H1 (cell line): ENCODE measurements around the gene GAS6. TPM values are rescaled to one million over a fixed set of nuclear protein-coding genes. Genes with fewer than 3 reads are reported as not detected.
"Not testable (repeated sequence)": the region's sequence is repeated elsewhere in the genome, so short reads cannot be mapped to it uniquely, and the experiment has no call there.

Experiments
- CTCF ChIA-PET: fragments of 300-600 bp; sonication (Branson Sonifier 250); formaldehyde crosslinking; loops from one replicate; lab custom pipeline; 2021; ENCODE audit not compliant: partially characterized antibody; lab: Charles Lee
- POLR2A ChIA-PET: fragments of 300-600 bp; sonication (Branson Sonifier 250); formaldehyde crosslinking; loops from one replicate; lab custom pipeline; 2021; ENCODE audit warnings: inconsistent platforms; ENCODE audit not compliant: partially characterized antibody; lab: Charles Lee
- DNase-seq, 2 experiments: peaks; one replicate each; pipeline versions ENCODE4 v3.0.0 to v3.0.0-alpha.2; 2010 to 2022; ENCODE audit warnings: low spot score in 2 of 2, low read depth in 1 of 2, mixed read lengths in 1 of 2
- FAIRE-seq: peaks from 2 replicates; lab custom pipeline; 2011; peaks lifted over from hg19 to GRCh38; lab: Jason Lieb, UNC
- H2AFZ ChIP-seq: 2 replicates; pipeline ENCODE4 v1.8.1; 2012; ENCODE audit warnings: low read length, inconsistent platforms
- H2AK5ac ChIP-seq: 2 replicates; pipeline ENCODE4 v1.6.1; 2013; ENCODE audit warnings: low read depth, low read length
- H2BK120ac ChIP-seq: replicated peaks from 2 replicates; pipeline ENCODE3; 2013; ENCODE audit warnings: low read depth, low read length, inconsistent platforms
- H2BK12ac ChIP-seq: 2 replicates; pipeline ENCODE4 v1.6.1; 2013; ENCODE audit warnings: low read depth, low read length
- H2BK15ac ChIP-seq: 2 replicates; pipeline ENCODE4 v1.6.1; 2013; ENCODE audit warnings: low read length
- H2BK20ac ChIP-seq: 2 replicates; pipeline ENCODE4 v1.6.1; 2013; ENCODE audit warnings: low read length
- H2BK5ac ChIP-seq: 2 replicates; pipeline ENCODE4 v1.6.1; 2013; ENCODE audit warnings: low read depth, low read length
- H3K14ac ChIP-seq: 2 replicates; pipeline ENCODE4 v1.6.1; 2013; ENCODE audit warnings: inconsistent platforms; ENCODE audit not compliant: insufficient read length
- H3K18ac ChIP-seq: 2 replicates; pipeline ENCODE4 v1.6.1; 2013; ENCODE audit warnings: low read length; ENCODE audit errors: extremely low read depth
- H3K23ac ChIP-seq: 2 replicates; pipeline ENCODE4 v1.6.1; 2013; ENCODE audit warnings: inconsistent platforms; ENCODE audit not compliant: insufficient read length
- H3K23me2 ChIP-seq: 2 replicates; pipeline ENCODE4 v1.6.1; 2013; ENCODE audit warnings: low read depth, low read length
- H3K27ac ChIP-seq: 2 replicates; pipeline ENCODE4 v1.6.1; 2011; ENCODE audit warnings: low read depth, low read length, inconsistent platforms
- H3K27me3 ChIP-seq, 4 experiments: replicated peaks in 1 of 4; 1 replicate in 1 of 4; 2 replicates in 3 of 4; pipeline versions ENCODE4 v1.6.1 to v1.8.1; 2011 to 2013; ENCODE audit warnings: low read length in 3 of 4, mild to moderate bottlenecking in 3 of 4, inconsistent platforms in 2 of 4, mixed read lengths in 2 of 4, moderate library complexity in 1 of 4; ENCODE audit not compliant: control insufficient read depth in 3 of 4, insufficient read depth in 3 of 4; ENCODE audit errors: extremely low read depth in 1 of 4
- H3K36me3 ChIP-seq, 4 experiments: 2 replicates each; pipeline versions ENCODE4 v1.6.1 to v1.8.1; 2011 to 2013; ENCODE audit warnings: mild to moderate bottlenecking in 4 of 4, low read length in 3 of 4, moderate library complexity in 2 of 4, control low read depth in 1 of 4, inconsistent platforms in 1 of 4; ENCODE audit not compliant: insufficient read depth in 4 of 4, control insufficient read depth in 2 of 4
- H3K4ac ChIP-seq: replicated peaks from 2 replicates; pipeline ENCODE3; 2013; ENCODE audit warnings: low read length, low read depth, mixed read lengths, inconsistent platforms; ENCODE audit not compliant: insufficient read length
- H3K4me1 ChIP-seq, 4 experiments: replicated peaks in 1 of 4; 1 replicate in 1 of 4; 2 replicates in 3 of 4; pipeline versions ENCODE4 v1.6.1 to v1.8.1; 2011 to 2013; ENCODE audit warnings: low read length in 3 of 4, inconsistent platforms in 2 of 4, mixed read lengths in 1 of 4; ENCODE audit not compliant: insufficient read depth in 4 of 4, control insufficient read depth in 3 of 4
- H3K4me2 ChIP-seq, 2 experiments: 2 replicates each; pipeline versions ENCODE4 v1.6.1 to v1.8.1; 2011 to 2013; ENCODE audit warnings: low read depth in 2 of 2, low read length in 2 of 2, control low read depth in 1 of 2, inconsistent platforms in 1 of 2, mild to moderate bottlenecking in 1 of 2; ENCODE audit not compliant: insufficient read depth in 1 of 2
- H3K4me3 ChIP-seq, 4 experiments: fragments of 200-600, 300-600 bp in 1 of 4; sonication (generic), shearing (Covaris generic), sonication (Bioruptor Twin) in 1 of 4; 2 replicates each; pipeline versions ENCODE4 v1.5.1 to v1.8.1; 2011 to 2016; ENCODE audit warnings: low read length in 4 of 4, low read depth in 3 of 4, control low read depth in 2 of 4, inconsistent platforms in 2 of 4, mild to moderate bottlenecking in 2 of 4, mixed read lengths in 1 of 4, moderate library complexity in 1 of 4; ENCODE audit not compliant: insufficient read depth in 2 of 4; ENCODE audit errors: extremely low read depth in 1 of 4
- H3K56ac ChIP-seq: replicated peaks from 2 replicates; pipeline ENCODE3; 2013; ENCODE audit warnings: low read depth, mild to moderate bottlenecking, mixed read lengths, low read length, inconsistent platforms; ENCODE audit not compliant: insufficient read length
- H3K79me1 ChIP-seq: 2 replicates; pipeline ENCODE4 v1.6.1; 2013; ENCODE audit warnings: low read depth, low read length, control low read depth
- H3K79me2 ChIP-seq, 2 experiments: 2 replicates each; pipeline versions ENCODE4 v1.6.1 to v1.8.1; 2012 to 2013; ENCODE audit warnings: low read length in 2 of 2, mild to moderate bottlenecking in 2 of 2, inconsistent platforms in 1 of 2; ENCODE audit not compliant: insufficient read depth in 2 of 2, control insufficient read depth in 1 of 2
- H3K9ac ChIP-seq, 4 experiments: replicated peaks in 1 of 4; 1 replicate in 1 of 4; 2 replicates in 3 of 4; pipeline versions ENCODE4 v1.6.1 to v1.8.1; 2011 to 2013; ENCODE audit warnings: low read depth in 3 of 4, low read length in 3 of 4, control low read depth in 2 of 4, mild to moderate bottlenecking in 2 of 4, moderate library complexity in 2 of 4, inconsistent platforms in 1 of 4; ENCODE audit errors: extremely low read depth in 1 of 4
- H3K9me3 ChIP-seq, 2 experiments: 2 replicates each; pipeline versions ENCODE4 v1.6.1 to v1.8.1; 2012 to 2013; ENCODE audit warnings: mild to moderate bottlenecking in 2 of 2, moderate library complexity in 2 of 2, control low read depth in 1 of 2, inconsistent platforms in 1 of 2, low read depth in 1 of 2, low read length in 1 of 2, mixed read lengths in 1 of 2; ENCODE audit not compliant: insufficient read depth in 2 of 2
- H4K20me1 ChIP-seq, 2 experiments: replicated peaks in 1 of 2; 2 replicates each; pipeline versions ENCODE3 to v1.8.1; 2011 to 2013; ENCODE audit warnings: inconsistent platforms in 2 of 2, low read length in 2 of 2, mild to moderate bottlenecking in 1 of 2; ENCODE audit not compliant: insufficient read depth in 2 of 2, control insufficient read depth in 1 of 2
- H4K5ac ChIP-seq: 2 replicates; pipeline ENCODE4 v1.6.1; 2013; ENCODE audit warnings: low read length, low read depth, mixed read lengths, inconsistent platforms; ENCODE audit not compliant: insufficient read length
- H4K8ac ChIP-seq: 2 replicates; pipeline ENCODE4 v1.8.0; 2013; ENCODE audit warnings: mild to moderate bottlenecking, moderate library complexity, low read length, inconsistent platforms; ENCODE audit not compliant: insufficient read depth; ENCODE audit errors: extremely low read depth
- H4K91ac ChIP-seq: replicated peaks from 2 replicates; pipeline ENCODE3; 2013; ENCODE audit warnings: low read length, mixed read lengths, inconsistent platforms; ENCODE audit not compliant: insufficient read length
- CBX8 ChIP-seq: fragments of 300-800, 300-1000 bp; sonication (generic); IDR thresholded peaks from 2 replicates; pipeline ENCODE4 v1.7.1; 2016; ENCODE audit warnings: low read depth, low read length, borderline replicate concordance
- CEBPB ChIP-seq: IDR thresholded peaks from 2 replicates; pipeline ENCODE4 v1.6.1; 2012; ENCODE audit warnings: low read depth, low read length
- WGBS, 2 experiments: shearing (Covaris generic) in 1 of 2; methylation state at CpG; one replicate each; pipeline versions ENCODE4 v1.1.6 to v1.1.7; 2013 to 2015; ENCODE audit warnings: low lambda C conversion rate in 2 of 2, mixed read lengths in 2 of 2, inconsistent platforms in 1 of 2, low coverage in 1 of 2, missing lambda C conversion rate in 1 of 2; ENCODE audit not compliant: insufficient replicate concordance in 2 of 2, insufficient coverage in 1 of 2, insufficient read length in 1 of 2; ENCODE audit errors: extremely low coverage in 1 of 2, missing lambda C conversion rate in 1 of 2; 5-methylcytosine and 5-hydroxymethylcytosine counted together
- polyA plus RNA-seq, 7 experiments: library from polyadenylated mRNA; depleted of rRNA in 3 of 7; stranded (reverse) in 5 of 7; unstranded in 2 of 7; fragments of >200 nt in 5 of 7; fragments of 200-250 nt in 2 of 7; gene quantifications; 1 replicate in 5 of 7; 2 replicates in 1 of 7; 4 replicates in 1 of 7; pipeline versions ENCODE4 v1.2.1 to v1.2.3, GENCODE V29; 2011 to 2013; ENCODE audit warnings: missing spikeins in 2 of 7, mixed read lengths in 2 of 7
- total RNA-seq: library from RNA; stranded (reverse); fragmentation: NEBNext Ultra II Directional; extraction: Animal tissue kit (Norgen Biotek cat#: 25700); gene quantifications from 2 replicates; pipeline ENCODE4 v1.2.1, GENCODE V29; 2021

Gene GAS6
- total and polyA plus RNA-seq, 2 of the 8 experiments (the other 6 are each of a cell fraction or from before 2014, with no cell fraction given) = 18.6 to 31.0 TPM

DNA sequence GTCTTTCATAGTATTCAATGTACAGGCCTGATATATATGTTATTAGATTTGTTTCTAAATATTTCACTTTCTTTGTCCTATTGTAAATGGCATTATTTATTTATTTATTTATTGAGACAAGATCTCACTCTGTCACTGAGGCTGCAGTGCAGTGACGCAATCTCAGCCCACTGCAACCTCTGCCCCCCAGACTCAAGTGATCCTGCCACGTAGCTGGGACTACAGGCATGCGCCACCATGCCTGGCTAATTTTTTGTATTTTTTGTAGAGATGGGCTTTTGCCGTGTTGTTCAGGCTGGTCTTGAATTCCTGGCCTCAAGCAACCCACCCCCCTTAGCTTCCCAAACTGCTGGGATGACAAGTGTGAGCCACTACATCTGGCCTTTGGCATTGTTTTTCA is 5.4 kb upstream of the GAS6 start:
- Histone ChIP-seq H4K8ac (no peak overlapping the region), H2BK5ac (no peak overlapping the region), H4K20me1 (no peaks in the 10 kb centered on the region), H2BK120ac (no peak overlapping the region), H3K27ac (no peak overlapping the region), H3K23me2 (no peaks in the 10 kb centered on the region), H2BK20ac (no peak overlapping the region), H3K56ac (no peak overlapping the region), H3K14ac (no peak overlapping the region), H3K9me3 (no peaks in the 10 kb centered on the region), H3K4me1 (peaks cover 0 to 5% (median 3%) of the 10 kb centered on the region in 4 experiments; a peak in 5 of 7 replicates), H3K9ac (no peak overlapping the region), H2AK5ac (no peak overlapping the region), H3K4me2 (no peak overlapping the region), H3K36me3 (no peaks in the 10 kb centered on the region), H3K4me3 (no peak overlapping the region), H4K5ac (no peak overlapping the region), H3K23ac (no peak overlapping the region), H2AFZ (no peak overlapping the region), H4K91ac (no peak overlapping the region)
- FAIRE-seq = no peak
- POLR2A ChIA-PET = no interaction called here
- DNase-seq = no peak
- 79% methylated on average over 4 of the region's 4 CpGs; no CpG with 5 or more reads in 1 of the 2 experiments for WGBS, 2 experiments
- peak; percentile 69 for TF ChIP-seq CEBPB
- no peak for TF ChIP-seq CBX8
- TF ChIP-seq, all 59 proteins: peak for 1
- no peak overlapping the region for H2BK15ac ChIP-seq
- H3K79me1 ChIP-seq = no peaks in the 10 kb centered on the region
- no peak overlapping the region for H3K4ac ChIP-seq
- CTCF ChIA-PET = no interaction called here
- no peak overlapping the region for H2BK12ac ChIP-seq
- no peak overlapping the region for H3K18ac ChIP-seq
- peaks cover 0 to 15% (median 9%) of the 10 kb centered on the region in 4 experiments; a peak in 5 of 7 replicates for H3K27me3 ChIP-seq
- H3K79me2 ChIP-seq = no peaks in the 10 kb centered on the region

DNA sequence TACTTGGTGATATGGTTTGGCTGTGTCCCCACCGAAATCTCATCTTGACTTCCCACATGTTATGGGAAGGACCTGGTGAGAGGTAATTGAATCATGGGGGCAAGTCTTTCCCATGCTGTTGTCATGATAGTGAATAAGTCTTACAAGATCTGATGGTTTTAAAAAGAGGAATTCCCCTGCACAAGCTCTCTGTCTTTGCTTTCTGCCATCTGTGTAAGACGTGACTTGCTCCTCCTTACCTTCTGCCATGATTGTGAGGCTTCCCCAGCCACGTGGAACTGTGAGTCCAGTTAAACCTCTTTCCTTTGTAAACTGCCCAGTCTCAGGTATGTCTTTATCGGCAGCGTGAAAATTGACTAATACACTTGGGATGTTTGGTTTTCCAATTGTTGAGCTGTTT is 4.0 kb upstream of the GAS6 start:
- H2BK5ac ChIP-seq, H4K20me1 ChIP-seq, H2BK120ac ChIP-seq, H3K79me2 ChIP-seq, H3K79me1 ChIP-seq, H3K23ac ChIP-seq, H3K27ac ChIP-seq, H3K23me2 ChIP-seq, FAIRE-seq, H3K14ac ChIP-seq, H3K56ac ChIP-seq, H3K4ac ChIP-seq, H3K18ac ChIP-seq, H4K91ac ChIP-seq, H2BK12ac ChIP-seq, H3K4me3 ChIP-seq, H3K9ac ChIP-seq, H3K9me3 ChIP-seq, H2AK5ac ChIP-seq, H2BK20ac ChIP-seq, H2AFZ ChIP-seq, H4K5ac ChIP-seq, H2BK15ac ChIP-seq, POLR2A ChIA-PET, H3K4me2 ChIP-seq, H4K8ac ChIP-seq, H3K36me3 ChIP-seq, H3K4me1 ChIP-seq: not testable (repeated sequence)
- CTCF ChIA-PET = interaction anchor here (0.9 kb wide), 1 partner anchor 11 kb away, joined by 3 read pairs; no protein-coding TSS in a partner anchor
- H3K27me3 ChIP-seq = peaks cover 0 to 21% (median 13%) of the 10 kb centered on the region in 4 experiments; a peak in 5 of 7 replicates
- 85% methylated on average over 5 of the region's 5 CpGs; no CpG with 5 or more reads in 1 of the 2 experiments for WGBS, 2 experiments
- peak in 1 of 2 experiments; percentile 30 for DNase-seq
